Neural cell (in vitro differentiated cells): ENCODE measurements around the gene REXO1.

Experiments
- EP300 ChIP-seq: fragments of 450-650 bp; conservative IDR thresholded peaks from 2 replicates; pipeline ENCODE4 v1.6.1; 2014; ENCODE audit warnings: antibody characterized with exemption, mild to moderate bottlenecking, moderate library complexity; ENCODE audit not compliant: poor library complexity, severe bottlenecking
- POLR2AphosphoS5 ChIP-seq: IDR thresholded peaks from 2 replicates; pipeline ENCODE4 v1.6.1; 2012
- TAF1 ChIP-seq: IDR thresholded peaks from 2 replicates; pipeline ENCODE4 v1.6.1; 2012; ENCODE audit warnings: low read depth
- TF ChIP-seq, protein P1 (sequence below): IDR thresholded peaks from 2 replicates; pipeline ENCODE4 v1.6.1; 2012; ENCODE audit warnings: borderline replicate concordance

DNA sequence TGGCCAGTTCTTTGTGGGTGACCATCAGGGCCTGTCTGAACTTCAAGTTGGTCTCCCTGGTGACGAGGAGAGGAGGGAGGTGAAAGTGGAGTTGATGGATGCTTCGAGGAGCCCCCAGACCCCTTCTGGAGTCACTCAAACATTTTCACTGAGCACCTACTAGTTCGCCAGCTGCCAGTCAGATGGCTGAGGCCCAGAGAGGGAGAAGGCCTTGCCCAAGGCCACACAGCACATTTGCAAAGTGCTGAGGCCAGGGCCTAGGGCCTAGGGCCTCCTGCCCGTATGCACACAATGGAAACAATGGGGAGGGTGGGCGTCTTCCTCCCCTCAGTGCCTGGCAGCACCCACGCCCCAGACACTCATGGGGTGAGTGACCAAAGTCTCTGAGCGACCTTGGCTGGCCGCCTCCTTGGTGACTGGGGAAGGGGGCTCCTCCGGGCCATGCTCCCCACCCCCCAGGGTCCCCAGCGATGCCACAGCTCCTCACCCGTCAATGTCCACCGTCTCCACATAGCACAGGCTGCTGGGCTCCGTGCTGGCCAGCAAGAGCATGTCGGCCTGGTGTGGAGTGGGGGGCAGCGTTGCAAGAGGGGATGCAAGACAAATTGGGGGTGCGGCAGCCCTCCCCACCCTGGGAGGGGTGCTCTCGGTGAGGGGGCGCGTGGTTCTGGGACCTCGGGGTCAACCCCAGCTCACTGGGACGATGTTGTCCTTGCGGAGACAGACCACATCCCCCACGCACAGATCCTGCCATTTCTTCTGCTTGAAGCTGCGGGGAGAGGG is 42.7 kb downstream of the REXO1 start:
- TF ChIP-seq TAF1 (no peak), EP300 (no peak), POLR2AphosphoS5 (no peak)
- TF ChIP-seq, protein P1, sequence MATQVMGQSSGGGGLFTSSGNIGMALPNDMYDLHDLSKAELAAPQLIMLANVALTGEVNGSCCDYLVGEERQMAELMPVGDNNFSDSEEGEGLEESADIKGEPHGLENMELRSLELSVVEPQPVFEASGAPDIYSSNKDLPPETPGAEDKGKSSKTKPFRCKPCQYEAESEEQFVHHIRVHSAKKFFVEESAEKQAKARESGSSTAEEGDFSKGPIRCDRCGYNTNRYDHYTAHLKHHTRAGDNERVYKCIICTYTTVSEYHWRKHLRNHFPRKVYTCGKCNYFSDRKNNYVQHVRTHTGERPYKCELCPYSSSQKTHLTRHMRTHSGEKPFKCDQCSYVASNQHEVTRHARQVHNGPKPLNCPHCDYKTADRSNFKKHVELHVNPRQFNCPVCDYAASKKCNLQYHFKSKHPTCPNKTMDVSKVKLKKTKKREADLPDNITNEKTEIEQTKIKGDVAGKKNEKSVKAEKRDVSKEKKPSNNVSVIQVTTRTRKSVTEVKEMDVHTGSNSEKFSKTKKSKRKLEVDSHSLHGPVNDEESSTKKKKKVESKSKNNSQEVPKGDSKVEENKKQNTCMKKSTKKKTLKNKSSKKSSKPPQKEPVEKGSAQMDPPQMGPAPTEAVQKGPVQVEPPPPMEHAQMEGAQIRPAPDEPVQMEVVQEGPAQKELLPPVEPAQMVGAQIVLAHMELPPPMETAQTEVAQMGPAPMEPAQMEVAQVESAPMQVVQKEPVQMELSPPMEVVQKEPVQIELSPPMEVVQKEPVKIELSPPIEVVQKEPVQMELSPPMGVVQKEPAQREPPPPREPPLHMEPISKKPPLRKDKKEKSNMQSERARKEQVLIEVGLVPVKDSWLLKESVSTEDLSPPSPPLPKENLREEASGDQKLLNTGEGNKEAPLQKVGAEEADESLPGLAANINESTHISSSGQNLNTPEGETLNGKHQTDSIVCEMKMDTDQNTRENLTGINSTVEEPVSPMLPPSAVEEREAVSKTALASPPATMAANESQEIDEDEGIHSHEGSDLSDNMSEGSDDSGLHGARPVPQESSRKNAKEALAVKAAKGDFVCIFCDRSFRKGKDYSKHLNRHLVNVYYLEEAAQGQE = no peak
